Activated T-helper 1 cell treated with anti-CD3 and anti-CD28 coated beads, Interleukin-2, amount 50 U/mL, for 16 hours (primary cell): Measurements from ENCODE around the gene BMP7.

Experiments
- DNase-seq, 2 donors: peaks; one replicate each; pipeline ENCODE4 v3.0.0-alpha.2; 2020; ENCODE audit warnings: low read depth in 1 of 2, low spot score in 1 of 2

Gene BMP7

DNA sequence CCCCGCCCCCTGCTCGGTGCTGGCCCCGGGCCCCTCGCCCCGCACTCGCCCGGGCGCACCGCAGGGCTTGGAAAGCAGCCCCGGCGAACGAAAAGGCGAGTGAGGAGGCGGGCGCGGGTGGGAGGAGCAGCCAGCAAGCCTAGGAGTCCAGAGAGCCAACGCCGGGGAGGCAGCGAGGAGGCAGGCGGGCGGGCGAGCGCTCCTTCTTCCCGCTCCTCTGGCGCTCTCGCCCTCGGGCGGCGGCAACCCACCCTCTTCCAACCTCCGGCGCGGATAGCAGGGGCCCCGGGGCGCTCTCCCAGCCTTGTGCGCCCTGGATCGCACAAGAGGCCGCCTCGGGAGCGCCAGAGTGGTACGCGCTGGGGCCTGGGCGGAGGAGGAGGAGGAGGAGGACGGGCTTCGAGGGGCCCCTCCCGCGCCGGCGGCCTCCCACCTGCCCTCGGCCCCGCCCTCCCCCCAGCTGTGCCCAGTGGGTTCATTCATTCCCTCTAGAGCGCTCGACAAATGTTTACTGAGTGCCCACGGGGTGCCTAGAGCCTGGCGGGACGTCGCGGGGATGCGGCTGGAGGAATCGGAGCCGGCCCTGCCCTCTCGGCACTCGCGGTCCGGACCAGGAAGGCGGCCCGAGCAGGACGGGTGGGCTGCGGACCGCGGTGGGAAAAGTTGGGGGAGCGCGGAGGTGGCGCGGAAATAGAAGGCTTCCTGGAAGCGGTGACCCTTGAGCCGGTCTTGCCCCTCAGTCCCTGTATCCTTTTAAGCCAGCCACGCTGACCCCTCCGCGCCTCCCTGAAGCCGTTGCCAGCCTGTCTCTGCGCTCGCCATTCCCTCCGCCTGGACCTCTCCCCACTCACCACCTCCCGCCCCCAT is at the start of gene BMP7:
Gene BMP7, minus strand, starts transcription at position 351 of the 867 bp plus-strand sequence. CDS start 519 bp downstream, outside the sequence.
- no peak for DNase-seq

DNA sequence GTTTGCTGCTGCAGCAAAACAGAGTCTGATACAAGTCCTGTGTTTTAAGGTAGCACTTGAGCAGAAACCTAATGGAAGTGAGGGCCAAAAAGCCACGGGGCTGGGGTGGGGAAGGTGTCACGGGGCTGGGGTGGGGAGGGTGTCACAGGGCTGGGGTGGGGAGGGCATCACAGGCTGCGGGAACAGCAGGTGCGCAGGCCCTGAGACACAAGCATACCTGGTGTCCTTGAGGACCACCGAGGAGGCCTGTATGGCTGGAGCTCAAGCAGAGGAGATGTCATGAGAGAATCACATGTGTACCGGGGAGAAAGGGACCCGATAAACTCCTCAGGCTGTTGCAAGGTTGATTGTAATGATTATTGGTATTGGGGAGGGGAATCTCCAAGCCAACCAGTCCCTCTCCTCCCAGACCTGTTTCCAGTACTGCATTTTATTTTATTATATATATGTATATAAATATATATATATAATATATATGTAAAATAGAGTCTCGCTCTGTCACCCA is 49.6 kb upstream of the BMP7 start:
- no peak for DNase-seq

DNA sequence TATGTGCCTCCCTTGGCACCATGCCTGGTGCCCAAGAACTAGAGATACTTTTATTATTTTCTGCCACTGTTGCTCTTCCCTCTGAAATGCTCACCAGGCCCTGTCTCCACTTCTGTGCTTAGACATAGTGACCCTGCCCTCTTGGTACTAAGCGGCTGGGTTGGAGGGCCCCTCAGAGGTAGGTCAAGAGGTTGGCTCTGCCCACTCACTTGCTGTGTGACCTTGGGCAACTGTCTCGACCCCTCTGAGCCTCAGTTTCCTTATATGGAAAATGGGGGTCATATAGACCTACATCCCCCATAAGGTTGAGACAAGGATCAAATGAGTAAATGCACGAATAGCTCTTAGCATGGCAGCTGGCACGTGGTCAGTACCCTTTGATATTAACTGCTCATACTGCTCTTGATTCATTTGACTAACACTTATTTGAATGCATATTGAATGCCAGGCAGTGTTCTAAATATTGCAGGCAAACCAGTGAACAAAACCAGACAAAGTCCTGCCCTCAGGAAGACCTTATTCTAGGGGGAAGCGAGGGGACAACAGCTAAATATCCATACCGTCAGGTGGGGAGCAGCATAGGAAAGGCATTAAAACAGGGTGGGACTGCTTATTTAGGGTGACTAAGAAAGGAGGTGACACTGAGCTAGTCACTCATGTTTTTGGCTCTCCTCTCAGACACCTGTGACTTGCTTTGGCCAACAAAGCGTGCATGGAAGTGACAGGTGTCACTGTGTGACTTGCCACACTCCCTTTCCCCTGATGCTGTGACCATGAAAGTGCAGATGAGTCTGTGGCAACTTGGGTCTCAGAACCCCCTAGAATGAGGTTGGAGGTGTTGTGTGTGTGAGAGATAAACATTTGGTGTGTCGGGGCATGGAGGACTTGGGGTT is 48.9 kb upstream of the BMP7 start:
- DNase-seq: no peak

DNA sequence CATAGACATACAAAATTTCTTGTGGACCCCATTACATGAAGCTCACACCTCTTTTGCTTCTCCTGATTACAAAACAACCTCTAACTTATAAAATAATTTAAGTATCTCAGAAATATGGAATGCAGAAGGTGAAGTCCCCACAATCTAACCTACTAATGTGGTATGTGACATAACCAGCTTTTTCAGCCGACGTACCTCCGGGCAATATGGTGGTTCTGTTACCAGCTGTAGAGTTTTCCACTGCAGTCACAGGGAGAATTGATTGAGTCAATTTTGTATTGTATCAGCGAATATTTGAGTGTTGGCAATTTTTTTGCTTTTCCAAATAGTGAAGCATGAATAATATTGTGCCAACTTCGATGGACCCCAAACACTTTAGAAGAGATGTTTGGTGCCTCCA is 47.5 kb upstream of the BMP7 start:
- DNase-seq: no peak

DNA sequence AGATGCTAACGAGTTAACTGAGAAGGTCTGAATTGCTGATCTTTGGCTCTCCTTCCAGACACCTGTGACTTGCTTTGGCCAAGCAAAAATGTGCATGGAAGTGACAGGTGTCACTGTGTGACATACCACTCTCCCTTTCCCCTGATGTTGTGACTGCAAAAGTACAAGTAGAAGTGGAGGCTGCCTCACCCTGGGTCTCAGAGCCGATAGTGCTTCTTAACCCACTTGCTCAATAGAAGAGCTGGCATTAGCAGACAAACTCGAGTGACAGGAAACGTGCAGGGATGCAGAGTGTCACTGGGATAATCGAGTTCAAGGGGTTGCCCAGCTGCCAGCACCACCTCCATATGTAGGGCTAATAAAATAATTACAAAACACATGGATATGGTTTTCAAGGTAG is 46.8 kb upstream of the BMP7 start:
- no peak for DNase-seq

DNA sequence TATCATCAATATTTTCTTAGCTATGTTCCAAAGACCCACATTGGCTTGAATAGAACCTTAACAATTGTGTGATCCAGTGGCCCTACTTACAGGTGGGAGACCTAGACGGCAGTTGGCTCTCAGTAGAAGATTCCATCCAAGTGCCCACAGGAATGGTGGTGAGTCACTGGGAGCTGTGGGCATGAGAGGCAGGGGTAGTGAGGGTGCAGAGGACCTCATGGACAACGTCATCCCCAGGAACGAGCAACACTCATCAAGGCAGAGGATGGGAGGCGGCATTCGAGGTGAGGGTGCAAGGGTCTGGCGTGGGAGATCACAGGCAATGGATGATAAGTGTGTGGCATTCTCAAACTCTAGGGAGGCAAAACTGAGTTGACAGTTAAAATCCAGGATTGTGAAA is 45.7 kb upstream of the BMP7 start:
- no peak for DNase-seq

DNA sequence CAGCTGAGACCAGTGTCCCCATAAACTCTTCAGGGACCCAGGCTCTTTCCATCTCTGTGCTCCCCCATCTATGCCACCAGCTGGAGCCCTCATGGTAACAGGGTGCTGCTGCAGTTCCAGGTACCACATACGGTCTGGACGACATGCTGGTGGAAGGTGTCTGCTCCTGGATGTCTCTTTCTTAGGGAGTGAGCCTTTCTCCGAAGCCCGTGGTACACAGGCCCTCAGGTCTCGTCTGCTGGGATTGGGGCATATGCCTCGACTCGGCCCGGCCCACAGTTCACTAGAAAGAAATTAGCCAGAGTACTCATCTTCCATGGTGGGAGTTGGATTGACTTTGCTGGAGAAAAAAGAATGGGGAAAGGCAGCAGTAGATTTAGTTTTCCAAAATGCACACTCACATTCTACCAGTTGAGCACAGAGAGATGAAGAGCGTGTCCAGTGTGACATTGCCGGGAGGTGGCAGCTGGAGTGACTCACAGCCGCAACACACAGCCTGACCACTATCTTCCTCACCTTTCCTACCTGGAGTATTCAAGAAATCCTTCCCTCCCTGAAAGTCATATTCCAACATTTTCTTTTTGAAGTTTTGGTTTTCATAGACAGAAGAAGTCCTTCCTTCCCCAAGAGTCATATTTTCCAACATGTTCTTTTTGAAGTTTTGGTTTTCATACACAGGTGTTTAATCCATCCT is 44.5 kb upstream of the BMP7 start:
- DNase-seq: no peak

DNA sequence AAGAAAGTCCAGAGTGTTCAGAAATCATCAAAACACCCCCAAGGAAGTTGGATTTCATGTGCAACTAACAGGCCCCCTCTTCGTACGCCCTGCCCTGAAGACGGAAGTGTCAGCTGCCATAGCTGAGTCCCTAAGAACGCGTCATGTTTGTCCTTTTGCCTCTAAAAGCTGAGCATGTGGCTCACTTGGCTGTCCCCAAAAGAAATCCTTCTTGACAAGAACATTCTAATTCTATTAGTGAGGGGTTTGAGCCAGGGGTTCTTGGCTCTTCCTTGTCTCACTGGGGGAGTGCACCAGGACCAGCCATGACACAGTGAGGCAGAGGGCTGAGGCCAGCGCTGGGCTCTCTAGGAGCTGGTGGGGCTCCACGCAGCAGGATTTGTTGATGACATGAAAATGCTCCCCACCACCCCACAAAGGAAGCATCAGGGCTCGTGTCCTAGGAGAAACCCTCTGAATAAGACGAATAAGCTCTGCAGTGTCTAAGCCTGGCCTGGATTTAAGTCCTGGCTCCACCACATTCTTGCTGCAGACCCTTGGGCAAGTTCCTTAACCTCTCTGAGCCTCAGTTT is 43.2 kb upstream of the BMP7 start:
- DNase-seq: no peak

DNA sequence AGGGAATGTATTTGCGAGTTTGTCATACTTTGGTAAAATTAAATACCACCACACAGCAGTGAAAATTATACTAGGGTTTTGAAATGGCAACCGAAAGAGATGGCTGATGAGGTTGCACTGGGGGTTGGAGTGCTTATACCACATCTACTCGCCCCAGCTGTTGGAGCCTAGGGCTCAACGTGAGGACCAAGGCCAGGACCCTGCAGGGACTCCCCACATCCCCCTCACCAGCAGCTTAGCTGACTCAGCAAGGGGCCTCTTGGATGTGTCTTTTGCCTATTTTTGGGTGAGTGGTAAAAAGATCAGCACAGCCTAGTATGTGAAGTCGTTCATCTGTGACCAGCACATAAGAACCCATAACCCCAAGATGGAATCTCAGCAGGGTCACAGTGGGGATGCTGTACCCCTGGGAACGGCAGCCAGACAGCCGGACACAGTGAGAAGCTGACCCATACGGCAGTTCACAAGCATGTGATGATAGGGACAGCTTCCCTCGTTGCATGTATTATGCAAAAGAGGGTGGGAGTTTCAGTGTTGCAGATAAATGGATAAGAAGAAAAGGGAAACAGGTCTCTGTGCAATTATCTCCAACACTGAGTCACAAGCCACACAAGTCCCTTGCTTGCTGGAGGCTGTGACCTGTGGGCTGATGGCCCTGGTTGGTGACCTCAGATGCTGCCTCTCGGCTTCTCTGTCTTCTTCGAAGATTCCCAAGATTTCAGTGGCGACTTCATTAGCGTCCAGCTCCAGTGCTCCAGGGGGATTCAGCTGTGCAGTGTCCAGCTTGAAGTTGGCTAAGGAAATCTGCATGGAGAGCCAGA is 42.2 kb upstream of the BMP7 start:
- DNase-seq: no peak

DNA sequence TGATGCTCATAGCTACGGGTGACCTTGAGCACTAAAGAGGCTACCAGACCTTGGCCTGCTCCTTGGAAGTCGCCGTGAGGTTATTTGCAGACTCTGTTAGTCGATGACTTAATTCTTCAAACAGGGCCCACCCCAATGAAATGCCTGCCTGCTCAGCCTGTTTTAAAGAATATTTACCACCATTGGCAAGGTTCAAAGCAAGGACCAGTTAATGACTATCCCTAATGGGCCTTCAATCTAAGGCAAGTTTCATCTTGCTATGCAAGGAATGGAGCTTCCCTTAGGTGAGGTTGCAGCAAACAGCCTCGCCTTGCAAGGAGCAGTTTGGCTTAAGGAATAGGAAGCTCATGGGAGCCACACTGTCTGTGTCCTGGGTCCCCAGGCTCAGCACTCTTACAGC is 40.3 kb upstream of the BMP7 start:
- DNase-seq: no peak

DNA sequence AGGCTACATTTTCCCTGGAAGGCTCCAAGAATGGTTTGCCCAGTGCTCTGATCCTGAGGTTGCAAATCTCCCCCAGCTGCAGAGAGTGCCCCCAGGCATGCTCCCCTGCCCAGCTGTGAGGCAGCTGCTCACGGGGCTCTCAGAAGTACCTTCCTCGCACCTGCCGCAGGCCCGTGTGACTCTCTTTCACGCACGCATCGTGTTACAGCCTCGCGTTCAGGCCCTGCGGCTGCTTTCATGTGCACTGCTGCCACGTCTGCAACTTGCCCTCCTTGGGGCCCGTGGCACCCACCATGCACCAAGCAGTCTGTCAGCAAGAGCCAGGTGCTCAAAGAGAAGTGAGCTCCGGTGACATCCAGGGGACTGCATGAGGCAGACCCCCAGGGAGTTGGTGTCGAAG is 34.6 kb upstream of the BMP7 start:
- DNase-seq: no peak

DNA sequence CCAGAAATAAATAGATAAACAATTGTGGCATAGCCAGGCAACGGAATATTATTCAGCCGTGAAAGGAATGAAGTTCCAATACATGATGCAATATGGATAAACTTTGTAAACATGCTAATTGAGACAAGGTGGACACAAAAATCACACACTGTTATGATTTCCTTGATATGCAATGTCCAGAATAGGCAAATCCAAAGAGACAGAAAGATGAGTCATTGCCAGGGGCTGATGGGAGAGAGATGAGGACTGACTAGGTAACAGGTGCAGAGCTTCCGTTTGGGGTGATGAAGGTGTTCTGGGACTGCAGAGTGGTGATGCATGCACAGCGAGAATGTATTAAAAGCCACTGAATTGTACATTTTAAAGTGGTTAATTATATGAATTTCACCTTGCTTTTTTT is 32.0 kb upstream of the BMP7 start:
- no peak for DNase-seq

DNA sequence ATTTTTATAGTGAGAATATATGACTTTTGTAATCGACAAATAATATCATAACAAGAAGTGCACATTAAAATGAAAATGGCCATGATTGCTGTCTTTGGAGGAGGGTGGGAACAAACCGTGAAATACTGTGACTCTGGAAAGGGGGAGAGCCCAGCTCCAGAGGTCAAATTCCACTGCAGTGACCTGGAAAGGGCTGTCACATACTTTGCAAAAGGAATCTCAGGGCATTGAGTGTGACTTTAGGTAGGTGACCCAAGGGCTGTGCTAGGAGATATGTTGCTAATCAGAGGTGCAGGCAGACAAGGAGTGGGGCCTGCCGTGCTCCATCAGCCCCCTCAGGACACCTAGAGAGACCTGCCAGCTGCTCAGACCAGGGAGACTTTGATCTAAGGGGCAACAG is 28.1 kb upstream of the BMP7 start:
- no peak for DNase-seq

DNA sequence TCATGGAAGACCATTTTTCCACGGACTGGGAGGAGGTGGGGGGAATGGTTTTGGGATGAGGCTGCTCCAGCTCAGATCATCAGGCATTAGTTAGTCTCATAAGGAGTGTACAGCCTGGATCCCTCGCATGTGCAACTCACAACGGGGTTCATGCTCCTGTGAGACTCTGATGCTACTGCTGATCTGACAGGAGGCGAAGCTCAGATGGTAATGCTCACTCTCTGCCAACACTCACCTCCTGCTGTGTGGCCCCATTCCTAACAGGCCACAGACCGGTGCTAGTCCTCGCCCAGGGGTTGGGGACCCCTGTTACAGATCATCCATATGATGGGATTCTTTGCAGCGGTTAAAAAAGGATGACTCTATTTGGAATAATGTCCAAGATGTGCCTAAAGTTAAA is 27.6 kb upstream of the BMP7 start:
- no peak for DNase-seq

DNA sequence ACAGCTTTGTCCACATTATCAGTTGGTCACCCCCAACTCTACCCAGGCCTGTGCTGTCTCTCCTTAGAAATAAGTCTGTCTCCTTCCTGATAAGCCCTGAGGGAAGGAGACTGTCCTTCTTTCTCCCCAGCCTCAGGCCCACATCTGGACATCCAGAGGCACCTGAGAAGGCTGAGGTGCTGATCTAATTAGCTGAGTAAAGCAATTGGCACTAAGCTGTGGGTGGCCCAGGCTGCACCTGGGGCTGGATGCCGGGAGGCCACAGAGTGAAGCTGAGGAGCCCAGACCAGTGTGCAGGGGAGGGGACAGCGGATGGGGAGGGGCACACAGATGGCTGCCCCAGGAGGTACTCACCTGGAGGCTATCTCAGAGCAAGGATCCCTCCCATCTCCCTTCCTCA is 26.2 kb upstream of the BMP7 start:
- no peak for DNase-seq

DNA sequence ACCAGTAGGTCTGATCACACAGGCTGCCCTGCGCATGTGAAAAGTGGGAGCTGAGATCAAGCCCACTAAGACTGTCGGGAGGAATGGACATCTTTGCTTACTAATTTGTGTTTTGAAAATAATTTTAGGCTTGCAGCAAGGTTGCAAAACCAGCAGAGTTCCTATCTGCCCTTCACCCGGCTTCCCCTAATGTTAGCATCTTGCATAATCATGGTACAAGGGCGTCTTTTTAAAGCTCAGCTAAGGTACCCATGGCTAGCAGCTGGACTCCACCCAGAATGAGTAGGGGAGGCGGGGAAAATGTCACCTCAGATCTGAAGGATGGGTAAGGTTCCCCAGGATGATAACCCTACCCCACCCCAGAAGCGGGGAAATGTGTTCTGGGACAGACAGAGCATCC is 25.3 kb upstream of the BMP7 start:
- no peak for DNase-seq

DNA sequence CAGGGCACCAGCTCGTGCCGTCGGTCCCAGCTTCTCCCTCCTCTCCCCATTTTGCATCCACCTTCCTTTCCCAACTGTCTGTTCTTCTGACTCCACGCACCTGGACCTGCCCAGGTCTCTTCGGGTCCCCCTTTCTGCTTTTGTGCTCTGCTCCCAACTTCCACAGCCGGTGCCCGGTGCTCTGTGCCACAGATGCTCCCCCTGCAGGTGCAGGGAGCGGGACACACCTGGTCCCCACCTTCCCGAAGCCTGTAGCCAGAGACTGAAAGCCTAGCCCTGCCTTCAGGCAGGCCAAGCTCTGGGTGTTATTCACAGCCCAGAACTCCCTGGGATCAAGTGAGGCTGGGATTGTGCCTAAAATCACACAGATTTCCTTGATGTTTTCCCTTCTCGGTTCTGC is 24.6 kb upstream of the BMP7 start:
- DNase-seq: no peak

DNA sequence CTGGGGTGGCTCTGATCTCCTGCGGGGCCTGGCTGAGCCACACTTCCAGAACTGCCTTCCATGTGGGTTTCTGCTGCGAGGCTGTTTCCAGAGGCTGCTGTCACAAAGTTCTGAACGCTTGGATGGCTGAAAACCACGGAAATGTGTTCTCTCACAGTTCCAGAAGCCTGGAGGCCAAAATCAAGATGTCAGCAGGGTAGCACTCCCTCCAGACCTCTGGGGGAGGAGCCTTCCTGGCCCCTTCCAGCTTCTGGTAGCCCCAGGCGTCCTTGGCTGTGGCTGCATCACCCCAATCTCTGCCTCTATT is 23.7 kb upstream of the BMP7 start:
- DNase-seq: no peak

DNA sequence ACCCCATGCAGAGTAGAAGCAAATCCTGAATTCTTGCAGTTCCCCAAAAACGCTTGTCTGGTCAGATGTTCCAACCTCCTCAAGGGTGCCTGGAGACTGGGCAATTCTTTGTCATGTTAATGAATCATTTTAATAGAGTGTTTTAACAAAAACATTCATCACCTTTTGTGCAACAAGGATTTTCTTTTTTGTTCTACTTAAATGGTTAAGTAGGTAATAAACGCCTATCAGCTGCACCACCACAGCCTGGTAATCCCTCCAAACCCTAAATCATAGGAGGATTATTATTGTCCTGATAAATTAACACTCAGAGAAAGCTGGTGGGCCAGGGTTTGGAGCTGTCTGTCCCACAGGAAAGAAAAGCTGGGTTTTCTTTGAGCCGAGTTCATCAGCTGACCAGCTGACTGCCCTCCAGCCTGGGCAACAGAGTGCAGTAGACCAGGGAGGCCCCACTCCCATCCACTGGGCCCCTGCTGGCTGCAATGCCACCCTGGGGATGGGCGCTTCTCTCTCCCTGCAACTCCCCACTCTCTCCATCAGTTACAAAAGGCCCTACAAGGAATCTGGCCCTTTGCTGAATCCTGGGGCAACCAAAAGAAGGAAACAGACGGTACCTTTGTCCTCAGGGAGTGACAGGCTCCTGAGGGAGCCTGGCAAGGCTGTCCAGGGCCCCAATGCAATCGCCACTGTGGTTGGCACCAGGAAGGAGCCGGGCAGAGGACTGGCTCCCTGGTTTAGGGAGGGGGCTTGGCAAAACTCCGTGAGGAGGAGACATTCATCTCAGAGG is 23.1 kb upstream of the BMP7 start:
- DNase-seq: no peak
